G401 (cell line): ENCODE measurements around the gene MAGED4B. TPM values are rescaled to one million over a fixed set of nuclear protein-coding genes. Genes with fewer than 3 reads are reported as not detected.
"Not testable (repeated sequence)": the region's sequence is repeated elsewhere in the genome, so short reads cannot be mapped to it uniquely, and the experiment has no call there.

Experiments used
- DNase-seq: peaks from one replicate; pipeline ENCODE4 v3.0.0-alpha.2; 2015; ENCODE audit warnings: low spot score
- in situ Hi-C: cut with HindIII; loops from 2 replicates; pipeline ENCODE4 v1.10.0; 2016; ENCODE audit warnings: low sequenced_read_pairs, mixed read lengths
- total RNA-seq: library from RNA; depleted of rRNA; stranded (reverse); fragments of >200 nt; shearing (Covaris generic); gene quantifications from 2 replicates; pipeline ENCODE4 v1.2.3, GENCODE V29; 2014; rRNA removed

MAGED4B gene, protein sequence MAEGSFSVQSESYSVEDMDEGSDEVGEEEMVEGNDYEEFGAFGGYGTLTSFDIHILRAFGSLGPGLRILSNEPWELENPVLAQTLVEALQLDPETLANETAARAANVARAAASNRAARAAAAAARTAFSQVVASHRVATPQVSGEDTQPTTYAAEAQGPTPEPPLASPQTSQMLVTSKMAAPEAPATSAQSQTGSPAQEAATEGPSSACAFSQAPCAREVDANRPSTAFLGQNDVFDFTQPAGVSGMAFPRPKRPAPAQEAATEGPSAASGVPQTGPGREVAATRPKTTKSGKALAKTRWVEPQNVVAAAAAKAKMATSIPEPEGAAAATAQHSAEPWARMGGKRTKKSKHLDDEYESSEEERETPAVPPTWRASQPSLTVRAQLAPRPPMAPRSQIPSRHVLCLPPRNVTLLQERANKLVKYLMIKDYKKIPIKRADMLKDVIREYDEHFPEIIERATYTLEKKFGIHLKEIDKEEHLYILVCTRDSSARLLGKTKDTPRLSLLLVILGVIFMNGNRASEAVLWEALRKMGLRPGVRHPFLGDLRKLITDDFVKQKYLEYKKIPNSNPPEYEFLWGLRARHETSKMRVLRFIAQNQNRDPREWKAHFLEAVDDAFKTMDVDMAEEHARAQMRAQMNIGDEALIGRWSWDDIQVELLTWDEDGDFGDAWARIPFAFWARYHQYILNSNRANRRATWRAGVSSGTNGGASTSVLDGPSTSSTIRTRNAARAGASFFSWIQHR
- total RNA-seq = 31.3 and 32.8 TPM in 2 replicates

DNA sequence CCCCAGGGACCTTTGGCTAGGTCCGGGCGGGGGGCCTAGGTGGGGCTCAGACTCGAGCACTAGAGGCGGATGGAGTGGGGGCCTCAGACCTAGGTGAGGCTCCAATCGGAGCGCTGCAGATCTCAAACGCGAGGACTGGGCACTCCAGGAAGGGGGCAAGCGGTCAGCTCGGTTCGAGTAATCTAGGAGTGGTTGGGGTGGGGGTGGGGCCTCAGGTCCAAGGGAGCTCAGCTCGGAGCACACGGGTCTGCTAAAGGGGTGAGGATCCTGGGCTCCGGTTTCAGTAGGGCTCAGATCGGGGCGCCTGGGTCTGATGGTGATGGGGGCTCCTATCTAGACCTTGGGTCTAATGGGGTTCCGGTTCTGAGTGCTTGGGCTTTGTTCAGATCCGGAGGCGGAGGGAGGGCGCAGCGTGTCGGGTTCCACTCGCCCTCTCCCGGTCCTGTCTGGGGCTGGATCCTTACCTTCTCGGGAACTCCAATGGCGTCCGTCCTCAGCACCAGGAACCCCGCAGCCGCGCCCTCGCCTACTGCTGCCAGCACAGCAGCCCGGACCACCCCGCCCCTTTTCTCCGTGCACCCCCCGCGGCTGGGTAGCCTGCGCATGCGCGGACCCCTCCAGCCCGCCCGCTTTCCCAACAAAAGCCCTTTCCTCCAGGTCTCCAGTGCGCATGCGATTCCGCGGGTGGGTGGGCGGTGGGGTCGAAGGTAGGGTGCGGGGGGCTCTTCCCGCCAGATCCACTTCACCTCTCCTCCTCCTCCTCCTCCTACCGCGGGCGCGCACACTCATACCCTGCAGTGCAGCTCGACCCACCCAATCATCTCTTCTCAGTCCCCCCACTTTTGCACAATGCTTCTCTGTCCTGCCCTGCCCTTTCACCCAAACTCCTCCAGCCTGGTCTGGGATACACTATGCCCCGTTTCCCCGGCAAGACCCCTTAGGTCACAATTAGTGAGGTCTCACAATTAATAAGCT, at the start of gene MAGED4B:
Gene MAGED4B (minus strand): TSS at position 518 of the 975 bp plus-strand sequence. CDS start 1,011 bp downstream, outside the sequence.
- in situ Hi-C loops, DNase-seq: not testable (repeated sequence)

DNA sequence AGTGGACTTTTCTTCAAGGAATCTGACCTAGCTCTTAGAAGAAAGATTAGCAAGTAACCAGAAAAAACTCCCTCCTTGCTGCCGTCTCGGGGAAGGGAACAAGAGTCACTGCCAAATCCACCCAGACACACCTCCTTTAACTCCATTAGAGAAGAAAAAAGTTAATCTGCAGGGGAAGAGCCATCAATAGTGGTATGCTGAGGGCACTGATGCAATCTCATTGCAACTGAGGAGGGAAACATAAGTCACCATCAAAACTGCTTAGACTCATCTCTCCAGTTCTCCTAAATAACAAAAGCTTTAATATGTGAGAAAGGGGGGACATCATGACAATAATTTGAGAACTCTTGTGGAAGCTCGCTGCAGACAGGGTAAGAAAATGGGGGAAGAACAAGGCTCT, 49.3 kb upstream of the MAGED4B start:
- DNase-seq = no peak
- in situ Hi-C loops = no loop called here

DNA sequence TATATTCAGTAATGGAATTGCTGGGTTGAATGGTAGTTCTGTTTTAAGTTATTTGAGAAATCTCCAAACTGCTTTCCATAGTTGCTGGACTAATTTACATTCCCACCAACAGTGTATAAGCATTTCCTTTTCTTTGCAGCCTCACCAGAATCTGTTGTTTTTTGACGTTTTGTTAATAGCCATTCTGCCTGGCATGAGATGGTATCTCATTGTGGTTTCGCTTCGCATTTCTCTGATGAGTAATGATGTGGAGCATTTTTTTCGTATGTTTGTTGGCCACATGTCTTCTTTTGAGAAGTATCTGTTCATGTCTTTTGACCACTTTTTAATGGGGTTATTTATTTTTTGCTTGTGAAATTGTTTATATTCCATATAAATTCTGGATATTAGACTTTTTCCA, 13.6 kb upstream of the MAGED4B start:
- no peak for DNase-seq
- in situ Hi-C loops = no loop called here

DNA sequence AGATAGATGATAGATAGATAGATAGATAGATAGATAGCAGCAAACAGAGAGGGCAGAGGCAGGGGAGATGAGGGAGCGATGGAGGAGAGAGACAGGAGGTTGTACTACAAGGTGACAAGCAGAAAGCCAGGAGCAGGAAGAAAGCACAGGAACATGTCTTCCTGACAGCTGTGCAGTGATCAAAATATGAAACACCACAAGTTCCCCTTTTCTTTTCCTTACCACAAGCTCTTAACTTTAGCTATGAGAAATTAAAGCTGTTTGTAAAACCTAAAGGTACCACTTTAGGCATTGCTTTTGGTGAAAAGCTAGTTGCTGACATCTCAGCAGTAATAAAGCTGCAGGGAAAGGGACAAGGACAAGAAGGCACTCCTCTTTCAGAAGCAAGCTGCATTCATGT, 9.1 kb upstream of the MAGED4B start:
- DNase-seq = no peak
- in situ Hi-C loops = no loop called here

DNA sequence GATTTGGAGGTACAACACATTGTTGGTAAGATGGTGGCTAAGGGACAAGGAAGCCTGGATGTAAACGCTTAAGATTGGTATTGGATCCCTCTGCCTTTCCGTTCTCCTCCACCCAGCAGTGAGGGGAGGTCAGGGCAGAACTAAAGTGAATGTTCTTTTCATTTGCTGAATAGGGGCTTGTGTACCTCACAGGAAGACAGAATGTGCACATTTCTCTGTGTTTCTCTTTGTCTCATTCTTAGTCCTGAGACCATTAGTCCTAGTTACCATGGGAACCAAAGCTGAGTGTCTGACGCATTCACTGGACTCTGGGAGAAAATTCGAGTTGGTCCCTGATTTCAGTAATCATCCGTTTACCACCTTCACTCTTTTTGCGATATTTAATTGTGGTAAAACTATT, 26.7 kb downstream of the MAGED4B start:
- in situ Hi-C loops, DNase-seq: not testable (repeated sequence)

DNA sequence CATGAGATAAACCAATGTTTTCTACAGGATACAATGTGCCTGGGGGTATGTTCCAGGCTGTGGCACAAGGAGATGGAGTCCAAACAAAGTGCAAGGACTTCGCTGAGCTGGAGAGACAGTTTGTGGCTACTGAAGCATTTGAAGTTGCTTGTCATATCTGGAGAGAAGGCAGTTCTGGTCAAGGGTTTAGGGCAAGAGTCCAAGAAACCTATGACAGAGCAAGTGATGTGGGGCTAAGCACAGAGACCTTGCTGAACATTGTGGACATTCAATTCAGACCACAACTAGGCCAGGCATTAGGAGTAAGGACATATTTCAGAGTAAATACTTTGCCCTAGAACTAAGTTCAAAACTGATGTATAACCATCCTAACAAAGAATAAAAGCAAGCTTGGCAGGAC, 34.8 kb downstream of the MAGED4B start:
- in situ Hi-C loops = no loop called here
- DNase-seq = no peak

DNA sequence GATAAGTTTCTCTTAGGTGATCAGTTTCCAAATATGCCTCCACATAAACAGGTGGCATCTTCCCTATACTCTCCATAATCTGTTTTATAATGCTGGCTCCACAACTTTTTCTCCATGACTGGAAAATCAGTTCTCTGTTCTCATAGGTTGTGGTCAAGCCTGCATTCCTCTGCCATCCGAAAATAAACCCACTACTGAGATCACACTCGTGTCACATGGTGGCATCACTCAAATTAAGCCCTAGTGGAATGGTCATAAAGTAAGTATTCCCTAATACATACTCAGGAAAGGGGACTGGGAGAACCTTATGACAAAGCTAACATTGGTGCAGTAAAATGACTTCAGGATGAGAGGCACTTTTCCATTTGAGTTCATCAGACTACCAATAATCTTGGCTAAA, 37.6 kb downstream of the MAGED4B start:
- DNase-seq = no peak
- in situ Hi-C loops = no loop called here

DNA sequence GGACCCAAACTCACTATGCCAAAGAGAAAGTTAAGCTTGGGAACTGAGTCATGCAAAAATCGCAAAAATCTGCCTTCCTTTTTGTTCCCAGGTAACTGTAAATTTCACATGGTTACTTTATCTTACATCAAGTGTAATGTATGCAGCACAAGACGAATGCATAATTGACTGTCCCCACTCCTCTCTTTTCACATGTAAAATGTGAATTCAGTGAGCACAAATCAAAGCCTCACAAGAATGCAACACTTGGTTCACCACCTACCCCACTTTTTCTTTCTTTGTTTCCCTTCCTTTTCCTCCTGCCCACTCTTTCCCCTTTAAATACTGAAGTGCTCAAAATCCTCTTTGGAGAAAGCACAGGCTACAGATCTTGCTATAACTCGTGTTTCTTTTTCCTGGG, 53.2 kb downstream of the MAGED4B start:
- in situ Hi-C loops = no loop called here
- DNase-seq = no peak

Other genes starting within 250 kb of the MAGED4B start
- gene MAGED1, start 175.6 kb downstream of the MAGED4B start, total RNA-seq = 103 and 129 TPM in 2 replicates
- 9.0 and 25.8 TPM in 2 replicates for gene MAGED4, start 115.7 kb upstream of the MAGED4B start, total RNA-seq